GM21367 (cell line): ENCODE measurements around the gene TMEM115.
A peak's percentile ranks its signal among the peaks of the same experiment; 100 is the strongest.

Source experiments
- ATAC-seq: cut with Tn5 transposase; IDR thresholded peaks from one replicate; pipeline ENCODE4 v1.9.1; 2021; ENCODE audit not compliant: unreplicated experiment

The TMEM115 gene

DNA sequence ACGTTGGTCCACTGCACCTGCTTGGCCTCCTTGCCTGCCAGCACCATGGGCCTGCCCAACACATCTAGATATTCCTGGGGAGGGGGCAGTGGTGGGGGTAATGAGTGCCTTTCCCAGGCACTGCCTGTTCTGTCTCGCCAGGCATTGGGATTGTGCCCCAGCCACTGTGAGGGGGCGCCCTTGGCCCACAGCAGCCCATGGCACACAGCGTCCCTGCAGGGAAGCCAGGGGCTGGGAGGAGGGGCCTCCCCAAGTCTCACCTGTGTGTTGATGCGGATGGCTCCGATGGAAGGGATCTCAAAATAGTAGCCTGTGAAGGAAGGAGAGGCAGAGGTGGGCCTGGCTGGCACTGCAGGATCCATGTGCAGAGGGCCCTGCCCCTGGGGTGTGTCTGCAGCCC is 18.7 kb upstream of the TMEM115 start:
- no peak for ATAC-seq

DNA sequence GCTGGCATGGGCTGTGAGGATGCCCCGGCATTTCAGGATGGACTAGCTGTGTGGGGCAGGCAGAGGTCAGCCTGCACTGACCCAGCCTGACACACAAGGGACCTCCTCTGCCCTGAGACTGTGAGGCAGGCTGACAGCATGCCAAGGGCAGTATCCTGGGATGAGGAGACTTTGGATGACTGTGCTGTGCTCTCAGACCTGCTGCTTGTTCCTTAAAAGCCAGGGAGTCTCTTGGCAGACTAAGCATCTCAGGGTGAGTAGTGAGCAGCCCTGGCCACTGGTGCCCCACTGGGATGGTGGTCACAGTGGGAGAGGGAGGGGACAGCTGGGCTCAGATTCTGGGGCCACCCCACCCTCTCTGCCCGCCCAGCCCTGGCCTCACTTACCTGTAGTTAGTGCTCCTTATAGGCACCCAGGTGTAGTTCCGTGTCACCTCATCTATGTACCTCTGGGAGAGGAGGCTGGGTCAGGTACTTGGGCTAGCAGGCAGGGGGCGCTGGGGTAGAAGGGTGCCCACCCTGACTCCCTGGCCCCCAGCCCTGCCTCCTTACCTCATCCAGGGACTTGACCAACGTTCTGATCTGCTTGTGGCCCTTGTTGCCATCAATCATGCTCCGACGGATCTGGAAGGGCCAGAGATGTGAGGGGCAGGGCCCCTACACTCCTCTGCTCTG is 16.1 kb upstream of the TMEM115 start:
- no peak for ATAC-seq

DNA sequence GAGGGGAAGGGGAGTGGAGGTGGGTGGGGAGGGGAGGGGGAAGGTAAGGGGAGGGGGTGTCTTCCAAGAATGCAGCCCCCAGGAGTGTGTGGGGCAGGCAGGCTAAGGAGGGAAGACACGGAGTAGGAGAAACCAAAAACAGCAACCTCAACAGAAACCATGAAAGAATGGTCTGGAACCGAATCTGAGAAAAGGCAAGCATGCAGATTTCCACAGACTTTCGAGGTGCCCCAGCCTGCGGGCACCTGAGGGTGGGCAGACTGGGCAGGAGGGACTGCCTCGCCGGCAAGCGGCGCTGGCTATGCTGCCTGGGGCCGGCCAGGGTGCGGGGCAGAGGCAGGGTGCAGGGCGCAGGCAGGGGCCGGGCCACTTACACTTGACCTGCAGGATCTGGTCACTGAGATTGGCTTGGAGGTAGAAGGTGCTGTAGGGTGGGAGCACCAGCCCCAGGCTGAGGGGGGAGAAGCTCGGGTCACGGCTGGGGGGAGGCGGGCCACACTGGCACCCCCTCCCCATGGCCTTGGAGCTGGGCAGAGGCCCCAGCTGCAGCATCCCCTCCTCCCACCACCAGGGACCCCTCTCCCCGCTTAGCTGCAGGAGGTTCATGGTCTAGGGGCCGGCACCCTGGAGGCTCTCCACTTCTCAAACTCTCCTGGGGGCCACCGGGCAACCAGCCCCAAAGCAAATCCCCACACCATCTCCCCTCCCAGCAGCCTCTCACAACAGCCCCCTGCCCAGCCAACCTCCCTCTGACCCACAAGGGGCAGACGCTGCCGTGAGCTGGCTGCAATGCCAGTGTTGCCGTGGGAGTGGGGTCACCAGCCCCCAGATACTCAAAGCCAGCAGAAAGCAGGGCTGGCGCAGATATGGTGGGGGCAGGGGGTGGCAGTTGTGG is 15.3 kb upstream of the TMEM115 start:
- ATAC-seq, result no peak

DNA sequence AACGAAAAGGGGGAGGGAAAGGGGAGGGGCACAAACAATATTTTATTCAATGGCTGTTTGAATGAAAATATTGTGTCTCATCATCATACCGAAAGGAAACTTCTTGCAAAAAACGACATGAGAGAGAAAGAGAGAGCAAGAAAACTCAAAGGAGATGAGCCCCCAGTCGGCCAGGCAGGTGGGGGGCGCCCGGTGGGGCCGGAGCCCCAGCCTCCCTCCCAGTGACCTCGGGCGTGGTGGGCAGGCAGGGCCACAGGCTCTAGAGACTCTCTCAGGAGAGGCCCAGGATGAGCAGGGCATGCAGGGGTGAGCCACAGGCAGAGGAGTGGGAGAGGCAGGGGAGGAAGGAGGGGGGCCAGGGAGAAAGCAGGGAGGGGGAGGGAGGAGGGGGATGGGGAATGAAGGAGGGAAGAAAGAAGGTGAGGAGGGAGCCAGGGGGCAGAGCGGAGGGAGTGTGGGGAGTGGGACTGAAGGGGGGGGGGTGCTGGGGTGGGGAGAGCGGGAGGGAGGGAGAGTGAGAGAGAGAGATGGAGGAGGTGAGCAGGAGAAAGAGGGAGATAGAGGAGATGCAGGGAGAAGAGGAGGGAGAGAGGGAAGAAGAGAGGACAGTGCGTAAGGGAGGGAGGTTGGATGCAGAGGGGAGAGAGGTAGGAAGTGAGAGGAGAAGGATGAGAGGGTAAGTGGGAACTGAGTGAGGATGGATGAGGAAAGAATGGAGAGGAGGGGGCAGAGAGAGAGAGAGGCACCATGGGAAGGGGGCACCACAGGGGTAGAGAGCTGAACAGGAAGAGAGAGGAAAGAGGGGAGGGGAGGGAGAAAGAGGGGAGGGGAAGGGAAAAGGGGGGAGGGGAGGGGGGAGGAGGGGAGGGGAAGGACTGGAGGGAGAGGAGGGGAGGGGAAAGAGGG is 14.1 kb upstream of the TMEM115 start:
- ATAC-seq, result no peak

DNA sequence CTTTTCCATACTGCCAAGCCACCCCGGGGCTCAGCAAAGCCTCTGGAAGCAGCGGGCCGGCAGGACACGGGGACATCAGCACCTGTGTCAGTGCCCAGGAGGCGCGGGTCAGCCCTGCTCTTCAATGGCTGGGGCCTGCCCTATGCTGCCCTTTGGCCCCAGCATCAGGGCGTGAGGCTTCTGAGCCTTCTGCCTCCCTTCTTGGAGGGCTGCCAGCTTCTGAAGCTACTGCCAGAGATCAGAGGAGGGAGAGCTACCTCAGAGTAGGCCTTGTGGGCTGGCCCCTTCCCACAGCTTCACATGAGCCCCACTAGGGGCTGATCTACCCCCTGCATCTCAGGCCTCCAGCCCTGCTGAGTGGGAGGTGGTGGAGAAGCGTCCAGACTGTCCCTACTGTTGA is 13.0 kb upstream of the TMEM115 start:
- ATAC-seq, result no peak

GRCh38 chr3:50371133-50371685 is 11.9 kb upstream of the TMEM115 start:
- no peak for ATAC-seq

DNA sequence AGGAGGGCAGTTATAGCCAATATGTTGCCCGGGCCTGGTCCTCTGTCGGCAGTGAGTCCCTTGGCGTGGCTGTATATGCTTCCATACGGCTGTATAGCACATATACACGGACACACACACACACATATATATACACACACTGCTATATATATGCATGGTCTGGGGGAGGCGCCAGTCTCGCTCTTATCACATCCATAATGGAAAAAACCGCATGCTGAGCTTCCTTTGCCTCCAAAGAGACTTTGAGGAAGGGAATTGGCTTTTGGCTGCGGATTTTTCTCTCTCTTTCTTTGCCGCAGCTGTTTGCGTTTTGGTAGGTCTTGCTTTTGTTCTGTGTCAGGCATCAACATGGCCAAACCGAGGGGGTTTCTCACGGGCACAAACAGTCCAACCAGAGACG is 11.3 kb upstream of the TMEM115 start:
- no peak for ATAC-seq

DNA sequence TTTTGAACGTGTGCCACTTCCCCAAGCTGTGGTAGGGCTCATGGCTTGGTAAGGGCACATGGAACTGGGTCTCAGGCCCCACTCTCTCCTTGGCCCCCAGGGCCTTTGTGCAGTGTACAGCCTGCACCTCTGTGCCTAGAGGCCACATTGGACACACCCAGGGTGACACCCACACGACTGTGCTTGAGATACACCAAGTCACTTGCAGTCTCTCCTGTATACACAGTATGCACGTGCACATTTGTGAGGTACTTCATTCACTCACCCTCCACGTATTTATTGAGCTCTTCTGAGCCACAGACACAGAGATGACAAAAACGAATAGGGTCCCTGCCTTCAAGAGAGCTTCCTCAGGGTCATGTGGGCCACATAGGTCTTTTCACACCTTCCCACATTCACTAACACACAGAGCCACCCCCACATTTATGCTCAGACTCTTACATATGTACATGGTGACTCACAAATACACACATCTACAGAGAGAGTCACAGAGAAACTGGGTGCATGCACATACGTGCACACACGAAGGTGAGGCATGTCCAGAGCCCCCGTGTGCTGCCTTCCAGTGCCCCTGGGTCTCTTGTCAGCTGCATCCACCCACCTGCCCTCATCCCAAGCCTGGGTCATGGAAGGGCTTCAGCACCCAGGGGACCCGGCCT is 9.8 kb upstream of the TMEM115 start:
- ATAC-seq, result no peak

- ATAC-seq, result no peak
Measured at GRCh38 chr3:50365842-50366220, 6.5 kb upstream of the TMEM115 start.

DNA sequence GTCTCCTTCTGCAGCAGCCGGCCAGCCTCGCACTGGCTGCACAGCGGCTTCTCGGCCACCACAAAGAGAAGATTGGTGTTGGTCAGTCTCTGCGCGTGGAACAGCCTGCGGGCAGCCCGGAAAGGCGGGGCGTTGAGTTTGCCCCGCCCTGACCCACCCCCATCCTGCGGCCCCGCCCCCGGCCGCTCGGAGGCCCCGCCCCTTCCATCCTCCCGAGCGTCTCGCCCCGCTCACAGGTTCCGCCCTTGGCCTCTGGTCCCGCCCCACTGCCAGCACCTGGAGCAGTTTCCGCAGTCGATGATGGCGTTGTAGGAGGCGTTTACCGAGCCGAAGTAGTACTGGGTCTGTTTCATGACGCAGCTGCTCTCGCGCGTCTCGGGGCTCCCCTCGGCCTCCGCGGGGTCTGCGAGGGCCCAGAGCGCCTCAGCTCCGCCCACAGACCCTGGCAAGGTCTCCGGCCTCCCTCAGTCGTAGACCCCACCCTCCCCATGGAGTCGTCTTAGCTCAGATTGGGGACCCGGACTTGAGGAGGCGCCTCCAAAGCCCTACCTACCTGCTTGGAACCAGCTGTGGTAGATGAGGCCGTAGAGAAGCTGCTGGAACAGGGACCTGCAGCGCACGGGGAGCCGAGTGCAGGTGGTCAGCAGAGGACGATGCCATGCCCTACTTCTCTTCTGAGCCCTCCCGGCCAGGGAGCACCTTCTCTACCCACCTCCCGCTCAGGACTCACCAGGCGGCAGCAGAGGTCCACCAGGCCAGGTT is 5.9 kb upstream of the TMEM115 start:
- ATAC-seq, result peak; percentile 85

DNA sequence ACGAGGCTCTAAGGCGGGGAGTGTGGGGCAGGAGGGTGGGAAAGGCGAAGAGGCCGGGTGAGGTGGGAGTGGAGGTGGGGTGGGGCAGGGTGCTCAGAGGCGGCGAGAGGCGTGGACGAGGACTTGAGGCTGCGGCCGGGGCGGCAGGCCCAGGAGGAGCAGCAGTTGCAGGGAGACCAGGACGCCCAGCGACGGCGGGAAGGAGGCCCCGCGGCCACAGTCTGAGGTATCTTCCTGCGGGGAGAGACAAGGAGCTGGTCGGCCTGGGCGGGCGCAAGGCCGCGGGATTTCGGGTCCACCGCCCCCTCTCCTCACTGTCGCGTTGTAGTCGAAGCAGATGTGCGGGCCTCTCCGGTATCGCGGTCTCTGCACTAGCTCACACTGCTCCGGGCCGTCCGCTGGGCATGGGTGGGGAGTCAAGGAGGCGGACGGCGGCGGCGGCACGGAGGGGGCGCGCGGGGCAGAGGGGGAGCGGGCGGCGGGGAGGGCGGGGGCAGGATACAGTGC is 5.3 kb upstream of the TMEM115 start:
- no peak for ATAC-seq

DNA sequence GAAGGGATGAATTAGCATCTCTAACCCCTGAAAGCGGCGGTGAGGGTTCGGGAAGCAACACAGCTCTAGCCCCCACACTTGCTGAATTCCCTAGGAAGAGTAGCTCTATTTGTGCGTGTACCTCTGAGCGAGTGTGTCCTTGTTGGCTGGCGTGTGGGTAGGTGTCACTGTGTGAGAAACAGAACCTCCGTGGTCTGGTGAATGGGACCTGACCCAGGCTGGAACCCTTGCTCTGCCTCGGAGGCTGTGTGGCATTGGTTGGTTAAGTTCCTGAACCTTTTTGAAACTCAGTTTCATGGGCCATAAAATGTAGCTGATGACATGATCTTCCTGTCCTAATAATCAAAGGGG is 414 bp upstream of the TMEM115 start:
- no peak for ATAC-seq

- no peak for ATAC-seq
Measured at GRCh38 chr3:50358355-50358910, 888 bp downstream of the TMEM115 start.

DNA sequence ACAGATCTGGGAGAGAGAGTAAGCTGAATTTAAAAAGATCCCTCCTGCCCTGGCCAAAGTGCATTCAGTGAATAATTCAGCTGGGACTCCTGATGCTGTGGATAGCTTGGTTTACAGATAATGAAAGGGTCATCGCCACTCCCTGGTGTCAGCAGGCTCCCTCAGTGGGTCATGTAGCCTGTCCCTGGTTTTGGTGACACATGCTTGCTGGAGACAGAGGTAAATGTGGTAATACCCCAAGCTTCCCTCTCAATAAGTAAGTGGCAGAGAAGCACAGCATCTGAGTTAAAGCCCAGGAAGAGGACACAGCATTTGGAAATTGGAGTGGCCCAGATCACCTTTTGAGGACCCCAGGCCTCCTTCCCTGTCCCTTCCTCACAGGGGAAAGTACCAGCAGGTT is 1.8 kb downstream of the TMEM115 start:
- no peak for ATAC-seq

DNA sequence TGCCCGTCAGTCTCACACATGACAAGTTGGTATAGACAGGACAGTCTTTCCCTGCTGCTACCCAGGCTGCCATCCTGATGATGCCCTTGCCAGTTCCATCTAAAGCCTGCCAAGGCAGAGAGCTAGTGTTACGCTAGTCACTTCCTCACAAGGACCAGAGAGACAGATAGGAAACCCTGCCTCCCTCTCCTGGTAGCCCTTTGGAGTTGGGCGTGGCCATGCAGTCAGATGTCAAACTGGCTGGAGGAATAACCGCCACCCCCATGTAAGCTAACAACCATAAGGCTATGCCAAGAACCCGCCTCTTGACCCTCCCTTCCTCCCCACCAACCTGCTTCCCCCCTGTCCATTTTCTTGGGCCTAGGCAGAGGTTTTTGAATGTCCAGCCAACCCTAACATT is 2.8 kb downstream of the TMEM115 start:
- no peak for ATAC-seq

- no peak for ATAC-seq
Measured at GRCh38 chr3:50355829-50356552, 3.3 kb downstream of the TMEM115 start.

GRCh38 chr3:50354850-50355249 is 4.5 kb downstream of the TMEM115 start:
- no peak for ATAC-seq

GRCh38 chr3:50354186-50354764 is 5.0 kb downstream of the TMEM115 start:
- no peak for ATAC-seq
